ENCODE results near the gene WDR90.

Gene WDR90

DNA sequence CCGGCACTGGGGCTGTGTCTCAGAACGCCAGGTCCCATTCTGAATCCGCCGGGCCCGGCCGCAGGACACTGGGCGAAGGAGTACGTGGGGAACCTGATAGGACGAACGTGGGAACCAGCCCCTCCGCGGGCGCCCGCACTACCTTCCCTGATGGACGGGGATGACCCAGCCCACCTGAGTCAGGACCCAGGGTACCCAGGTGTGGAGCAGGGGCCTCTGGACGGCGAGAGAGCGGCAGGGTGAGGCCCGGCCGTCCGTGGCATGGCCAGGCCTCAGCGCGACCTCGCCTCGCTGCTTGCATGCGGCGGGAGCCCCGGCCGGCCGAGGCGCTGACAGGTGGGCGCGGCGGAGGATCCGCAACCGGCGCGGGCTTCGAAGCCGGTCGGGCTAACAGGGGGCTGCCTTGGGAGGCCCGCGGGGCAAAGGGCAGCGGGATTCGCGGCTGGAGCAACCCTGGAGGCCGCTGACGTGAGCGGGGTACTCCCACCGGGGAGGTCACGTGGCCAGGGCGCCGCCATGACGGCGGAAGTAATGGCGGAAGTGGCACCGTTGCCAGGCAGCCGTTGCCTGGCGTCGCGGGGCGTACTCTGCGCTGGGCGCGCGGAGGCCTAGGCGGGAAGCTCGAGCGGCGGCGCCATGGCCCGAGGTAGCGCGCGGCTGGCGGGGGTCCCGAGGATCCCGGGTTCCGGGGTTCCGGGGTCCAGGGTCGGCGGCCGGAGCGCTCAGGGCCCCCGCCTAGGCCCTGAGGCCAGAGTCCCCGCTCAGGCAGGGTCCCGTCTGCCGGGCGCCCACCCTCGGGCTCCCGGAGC, at the start of gene WDR90:
WDR90 (plus strand) TSS at position 585 of the 809 bp plus-strand sequence; CDS start at position 637, 52 bp downstream.
- DNase-seq (ENCODE audit: low read depth): peak; percentile 86

DNA sequence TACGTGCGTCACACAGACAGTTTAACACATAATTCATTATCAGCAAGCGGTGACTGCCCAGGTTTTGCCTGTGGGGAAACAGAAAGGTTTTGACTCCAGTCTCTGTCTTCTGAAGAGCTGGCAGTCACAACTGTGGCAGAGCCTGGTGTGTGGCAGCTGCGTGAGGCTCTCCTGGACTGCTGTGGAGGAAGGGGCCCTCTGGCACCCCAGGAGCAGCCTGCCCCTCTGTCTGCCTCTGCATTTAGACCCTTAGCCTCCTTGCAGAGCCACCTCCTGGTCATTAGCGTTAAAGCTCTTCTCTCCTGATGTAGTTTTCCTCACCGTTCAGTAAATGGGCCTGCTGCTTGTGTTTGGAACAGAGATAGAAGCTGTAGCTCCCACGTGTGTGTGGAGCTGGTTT, 48.4 kb upstream of the WDR90 start:
- DNase-seq (ENCODE audit: low read depth): no peak

DNA sequence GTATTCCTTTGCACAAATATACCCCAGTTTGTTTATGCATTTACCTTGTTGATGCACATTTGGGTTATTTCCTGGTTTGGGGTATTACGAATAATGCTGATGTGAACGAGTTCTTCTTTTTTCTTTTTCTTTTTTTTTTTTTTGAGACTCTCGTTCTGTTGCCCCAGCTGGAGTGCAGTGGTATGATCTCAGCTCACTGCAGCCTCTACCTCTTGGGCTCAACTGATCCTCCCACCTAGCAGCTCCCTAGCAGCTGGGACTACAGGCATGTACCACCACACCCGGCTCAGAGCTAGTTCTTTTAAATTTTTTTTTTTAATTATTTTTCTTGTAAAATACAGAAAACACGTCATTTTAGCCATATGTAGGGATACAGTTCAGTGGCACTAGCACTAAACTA, 45.2 kb upstream of the WDR90 start:
- no peak for DNase-seq (ENCODE audit: low read depth)

DNA sequence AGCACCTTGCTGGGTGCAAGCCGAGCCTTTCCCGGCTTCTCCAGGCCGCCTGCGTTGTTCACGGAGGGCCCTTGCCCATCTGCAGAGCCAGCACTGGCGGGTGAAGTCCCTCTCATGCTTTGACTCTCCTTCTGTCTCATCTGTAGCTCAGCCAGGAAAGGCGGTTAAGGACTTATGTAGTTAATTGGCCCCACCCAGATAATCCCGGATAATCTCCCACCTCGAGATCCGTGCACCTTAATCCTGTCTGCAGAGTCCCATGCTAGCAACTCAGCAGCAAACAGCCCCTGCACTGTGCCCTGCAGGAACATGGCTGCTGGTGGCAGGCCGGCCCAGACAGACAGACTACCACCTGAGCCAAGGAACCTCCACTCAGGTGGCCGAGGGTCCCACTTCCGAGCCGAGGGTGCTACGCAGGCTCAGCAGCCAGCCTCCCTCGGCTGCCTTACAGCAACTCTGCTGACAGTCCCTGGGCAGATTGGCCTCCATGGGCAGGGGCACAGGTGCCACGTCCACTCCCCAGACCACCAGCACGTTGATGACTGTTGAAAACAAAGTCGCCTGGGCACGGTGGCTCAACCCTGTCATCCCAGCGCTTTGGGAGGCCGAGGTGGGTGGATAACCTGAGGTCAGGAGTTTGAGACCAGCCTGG, 42.4 kb upstream of the WDR90 start:
- DNase-seq (ENCODE audit: low read depth): no peak

DNA sequence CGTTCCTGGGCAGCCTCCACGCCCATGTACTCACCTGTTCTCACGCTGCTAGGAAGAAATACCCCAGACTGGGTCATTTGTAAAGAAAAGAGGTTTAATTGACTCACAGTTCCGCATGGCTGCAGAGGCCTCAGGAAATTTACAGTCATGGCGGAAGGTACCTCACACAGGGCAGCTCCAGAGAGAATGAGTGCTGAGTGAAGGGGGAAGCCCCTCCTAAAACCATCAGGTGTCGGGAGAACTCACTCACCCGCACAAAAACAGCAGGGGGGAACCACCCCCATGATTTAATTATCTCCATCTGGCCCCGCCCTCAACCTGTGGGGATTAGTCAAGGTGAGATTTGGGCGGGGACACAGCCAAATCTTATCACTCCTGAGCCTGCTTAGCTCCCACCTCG, 41.1 kb upstream of the WDR90 start:
- no peak for DNase-seq (ENCODE audit: low read depth)

DNA sequence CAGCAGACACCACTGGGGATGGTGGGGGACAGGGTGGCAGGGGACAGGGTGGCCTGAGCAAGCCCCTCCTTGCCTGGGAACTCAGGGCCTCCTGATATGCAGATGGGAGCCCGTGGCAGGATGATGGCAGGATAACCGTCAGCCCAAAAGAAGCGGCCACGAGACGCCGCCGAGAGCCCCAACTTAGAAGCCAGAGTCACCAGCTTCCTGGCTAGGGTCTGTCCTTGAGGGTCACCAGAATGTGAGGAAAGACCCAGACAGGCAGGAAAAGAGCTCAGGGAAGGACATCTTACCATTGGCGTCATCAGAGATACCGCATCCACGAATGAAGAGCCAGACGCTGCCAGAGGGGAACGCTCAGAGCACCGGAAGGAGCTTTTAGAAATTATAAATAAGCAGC, 39.8 kb upstream of the WDR90 start:
- DNase-seq (ENCODE audit: low read depth): no peak

DNA sequence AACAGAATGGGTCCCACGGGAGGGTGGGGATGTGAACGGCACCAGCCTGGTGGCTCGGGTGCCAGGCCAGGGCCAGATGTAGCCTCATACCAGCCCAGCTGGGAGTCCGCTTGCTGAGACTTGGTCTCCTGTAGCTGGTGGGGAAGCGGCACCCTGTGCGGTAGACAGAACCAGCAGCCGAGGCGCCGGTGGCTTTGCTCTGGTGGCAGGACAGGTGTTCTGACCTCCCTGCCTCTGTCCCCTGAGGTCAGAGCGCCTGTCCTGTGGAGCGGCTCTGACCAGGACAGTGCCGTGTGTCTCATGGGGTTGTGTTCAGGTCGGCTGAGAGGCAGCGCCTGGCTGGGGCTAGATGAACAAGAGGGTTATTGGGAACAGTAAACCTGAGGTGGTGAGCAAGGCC, 39.2 kb upstream of the WDR90 start:
- DNase-seq (ENCODE audit: low read depth): no peak

DNA sequence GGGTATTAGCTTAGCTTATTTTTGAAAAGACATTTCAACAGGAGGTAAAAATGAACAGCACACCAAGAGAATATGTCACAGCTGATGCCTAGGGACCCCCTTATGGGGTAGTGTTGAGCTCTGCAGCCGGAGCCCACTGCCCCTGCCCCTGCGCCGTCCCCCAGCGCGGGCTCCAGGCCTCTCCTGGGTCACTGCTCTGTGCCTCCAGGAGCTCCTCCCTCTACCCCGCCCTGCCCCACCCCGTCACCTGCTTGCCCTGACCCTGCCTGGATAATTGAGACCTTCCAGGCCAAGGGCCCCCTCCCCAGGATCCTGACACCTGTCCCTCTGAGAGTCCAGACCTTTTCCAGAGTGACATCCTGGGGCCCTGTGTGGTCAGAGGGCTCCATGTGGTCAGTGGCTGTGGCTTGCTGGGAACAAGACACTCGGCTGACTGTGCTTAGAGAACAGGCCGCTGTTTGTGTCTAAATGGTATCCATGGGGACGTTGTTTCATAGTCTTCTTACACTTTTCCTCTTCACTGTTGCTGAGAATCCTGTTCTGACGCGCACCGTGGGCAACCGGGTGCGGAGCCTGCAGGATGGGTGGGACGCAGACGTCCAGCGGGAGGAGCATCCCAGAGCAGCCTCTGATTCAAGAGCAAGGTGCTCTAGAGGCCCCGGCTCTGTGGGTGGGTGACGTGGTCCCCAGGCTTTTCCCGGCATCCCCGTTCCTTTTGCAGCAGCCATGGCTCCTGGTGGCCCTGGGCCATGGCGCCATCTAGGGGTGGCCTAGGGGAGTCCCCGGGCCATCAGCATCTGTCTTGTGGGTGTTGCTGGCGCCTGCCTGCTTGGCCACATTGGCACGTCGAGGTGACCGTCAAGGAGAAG, 38.4 kb upstream of the WDR90 start:
- peak; percentile 27 for DNase-seq (ENCODE audit: low read depth)

DNA sequence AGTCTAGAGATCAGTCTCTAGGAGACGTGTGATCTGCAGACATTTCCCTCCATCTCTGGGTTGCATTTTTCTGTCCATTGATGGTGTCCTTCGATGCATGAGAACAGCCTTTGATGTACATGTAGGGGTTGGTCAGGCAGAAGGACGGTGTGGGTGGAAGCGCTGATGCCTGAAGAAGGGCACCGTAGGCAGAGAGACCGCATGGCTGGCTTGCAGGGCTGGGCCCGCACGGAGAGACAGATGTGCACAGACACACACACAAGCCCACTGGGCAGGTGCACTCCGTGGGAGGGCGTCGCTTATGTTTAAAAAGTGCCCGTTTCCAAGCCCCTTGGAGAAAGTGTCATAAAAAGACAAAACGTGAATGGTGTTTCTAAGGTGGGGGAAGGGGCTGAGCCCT, 34.0 kb upstream of the WDR90 start:
- DNase-seq (ENCODE audit: low read depth): no peak

DNA sequence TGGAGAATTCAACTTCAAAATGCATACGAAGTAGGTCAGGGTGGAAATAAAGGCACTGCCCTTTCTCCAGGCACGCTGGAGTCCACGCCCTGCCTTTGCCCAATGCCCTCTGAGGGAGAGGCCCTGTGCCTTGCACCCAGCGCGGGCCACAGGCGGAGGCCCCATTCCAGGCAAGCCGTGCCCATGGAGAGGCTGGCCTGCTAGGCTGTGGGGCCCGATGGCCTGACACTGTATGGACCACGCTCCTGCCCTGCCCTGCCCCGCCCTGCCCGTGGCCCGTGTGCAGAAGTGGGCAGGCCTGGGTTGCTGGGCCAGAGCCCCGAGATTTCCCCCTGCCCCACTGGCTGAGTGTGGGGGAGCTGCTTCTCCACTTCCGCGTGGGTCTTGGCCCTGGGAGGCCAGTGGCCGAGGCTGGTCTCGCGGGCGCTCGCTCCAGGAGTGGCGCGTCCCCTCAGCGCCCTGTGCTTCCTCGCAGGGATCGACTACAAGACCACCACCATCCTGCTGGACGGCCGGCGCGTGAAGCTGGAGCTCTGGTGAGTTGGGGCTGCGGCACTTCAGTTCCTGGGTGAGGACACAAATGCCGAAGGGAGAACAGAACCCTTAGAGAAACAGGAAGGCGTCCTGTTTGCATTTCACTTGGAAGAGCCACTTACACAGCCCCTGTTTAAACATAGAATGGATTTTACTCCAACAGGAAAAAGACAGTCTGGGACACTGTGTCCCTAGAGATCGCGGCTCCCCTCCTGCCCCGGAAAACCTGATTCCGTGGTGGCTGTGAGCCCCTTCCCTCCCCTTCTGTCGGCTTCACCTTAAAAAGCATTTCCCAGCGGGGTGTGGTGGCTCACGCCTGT, 32.2 kb upstream of the WDR90 start:
- no peak for DNase-seq (ENCODE audit: low read depth)

DNA sequence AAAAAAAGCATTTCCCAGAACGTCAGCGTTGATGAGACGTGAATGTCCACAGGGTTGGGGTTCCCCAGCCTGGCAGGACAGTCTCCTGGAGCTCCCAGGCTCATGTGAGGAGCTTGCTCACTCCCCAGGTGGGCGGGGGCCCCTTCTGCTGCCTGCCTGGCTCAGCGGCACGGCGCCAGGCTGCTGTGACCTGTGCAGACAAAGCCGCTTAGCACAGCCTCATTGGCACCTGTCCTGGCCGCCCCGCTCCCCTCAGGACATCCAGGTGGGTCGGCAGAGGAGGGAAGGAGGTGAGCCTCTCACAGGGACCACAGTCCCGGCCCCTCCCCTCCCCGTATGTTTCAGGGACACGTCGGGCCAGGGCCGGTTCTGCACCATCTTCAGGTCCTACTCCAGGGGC, 31.3 kb upstream of the WDR90 start:
- DNase-seq (ENCODE audit: low read depth): no peak

DNA sequence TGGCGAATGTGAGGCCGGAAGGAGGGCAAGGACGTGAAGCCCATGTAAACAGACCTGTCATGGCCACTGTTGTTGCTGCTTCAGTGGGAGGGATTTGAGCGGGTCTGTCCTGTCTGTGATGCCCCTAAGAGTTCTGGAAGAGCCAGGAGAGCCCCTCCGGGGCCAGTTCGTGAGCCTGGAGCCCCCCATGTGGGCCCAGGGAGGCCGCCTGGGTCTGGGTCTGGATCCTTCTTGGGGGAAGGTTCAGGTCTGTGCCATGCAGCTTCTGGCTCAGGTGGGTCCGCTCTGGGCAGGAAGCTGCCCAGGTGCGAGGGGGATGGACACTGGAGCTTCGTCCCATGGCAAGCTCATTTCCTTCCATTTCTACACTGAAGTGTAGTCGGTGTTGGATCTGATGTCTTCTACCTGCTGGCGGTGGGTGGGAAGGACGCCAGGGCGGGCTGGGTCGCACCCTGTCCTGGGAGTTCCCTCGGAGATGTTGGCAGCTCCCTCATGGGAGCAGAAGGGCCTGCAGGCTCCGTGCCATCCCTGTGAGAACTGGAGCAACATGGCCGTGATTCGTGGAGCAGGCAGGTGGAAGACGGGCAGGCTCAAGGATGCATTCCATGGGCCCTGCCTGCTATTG, 29.6 kb upstream of the WDR90 start:
- no peak for DNase-seq (ENCODE audit: low read depth)

DNA sequence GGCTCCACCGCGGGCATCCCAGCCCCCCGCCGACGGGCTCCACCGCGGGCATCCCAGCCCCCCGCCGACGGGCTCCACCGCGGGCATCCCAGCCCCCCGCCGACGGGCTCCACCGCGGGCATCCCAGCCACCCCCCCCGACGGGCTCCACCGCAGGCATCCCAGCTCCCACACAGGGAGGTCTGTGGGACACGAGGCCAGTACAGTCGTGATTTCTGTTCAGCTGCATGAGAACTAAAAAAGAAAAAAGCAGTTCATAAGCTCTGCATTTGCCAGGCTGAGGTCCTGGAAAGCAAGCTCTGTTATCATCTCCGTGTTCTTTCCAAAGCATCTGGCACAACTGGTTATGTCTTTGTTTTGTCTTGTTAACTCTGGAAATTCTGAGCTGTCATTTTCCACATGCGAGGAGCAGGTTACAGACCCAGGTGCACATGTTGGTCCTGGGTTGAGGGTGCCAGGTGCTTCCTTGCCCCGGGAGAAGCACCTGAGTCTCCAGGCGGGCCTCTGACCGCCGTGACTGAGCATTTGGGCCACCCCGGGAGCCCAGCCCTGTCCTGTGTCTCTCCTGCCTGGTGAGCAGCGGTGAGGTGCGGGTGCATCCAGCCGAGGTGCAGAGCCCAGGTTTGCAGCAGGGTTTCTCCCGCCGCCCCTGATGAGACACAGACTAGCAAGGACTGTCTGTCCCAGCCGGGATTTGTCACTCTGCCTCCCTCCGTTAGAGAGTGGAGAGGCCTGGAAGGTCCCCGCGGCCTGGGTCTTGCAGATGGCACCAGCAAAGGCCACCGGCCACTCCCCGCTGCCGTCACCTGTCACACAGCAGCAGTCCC, 28.3 kb upstream of the WDR90 start:
- no peak for DNase-seq (ENCODE audit: low read depth)

DNA sequence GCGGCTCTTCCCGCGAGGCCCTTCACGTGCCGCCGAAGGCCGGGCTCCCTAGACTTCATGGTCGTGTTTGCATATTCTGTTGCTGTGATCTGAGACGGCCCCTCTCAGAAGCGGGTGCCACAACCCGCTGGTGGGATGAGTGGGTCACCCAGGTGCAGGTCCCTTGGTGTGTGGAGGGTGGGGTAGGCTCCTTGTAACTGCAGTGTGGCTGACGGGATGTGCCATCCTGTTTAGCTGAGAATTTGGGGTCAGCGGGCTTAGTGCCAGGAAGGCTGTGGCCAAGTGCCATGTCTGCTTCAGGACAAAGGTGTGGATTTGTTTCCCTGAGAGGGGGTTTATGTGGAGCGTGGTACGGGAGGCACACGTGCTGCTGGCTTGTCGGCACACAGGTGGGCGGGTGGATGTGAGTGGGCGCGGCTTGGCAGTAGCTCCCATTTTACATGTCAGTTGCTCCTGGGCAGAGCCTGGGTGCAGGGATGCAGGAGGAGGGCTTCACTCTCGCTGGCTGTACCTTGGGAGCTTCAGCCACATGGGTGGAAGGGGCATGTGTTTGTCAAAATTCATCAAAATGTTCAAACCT, 27.5 kb upstream of the WDR90 start:
- no peak for DNase-seq (ENCODE audit: low read depth)

DNA sequence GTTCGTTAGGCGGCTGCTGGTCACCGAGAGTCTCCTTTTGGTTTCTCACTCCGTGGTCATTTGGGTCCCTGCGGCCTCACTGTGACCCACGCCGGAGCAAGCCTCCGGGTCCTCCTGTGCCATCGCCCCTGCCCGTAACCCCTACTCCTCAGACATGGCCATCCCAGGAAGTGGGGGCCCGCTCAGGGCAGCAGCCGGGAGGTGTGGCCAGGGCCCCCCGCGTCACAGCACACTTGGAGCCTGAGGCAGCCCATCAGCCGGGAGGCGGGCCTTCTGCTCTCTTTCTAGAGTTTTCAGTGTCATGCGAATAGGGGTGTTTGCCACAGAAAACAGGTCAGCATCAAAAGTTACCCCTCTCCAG, 26.3 kb upstream of the WDR90 start:
- no peak for DNase-seq (ENCODE audit: low read depth)

DNA sequence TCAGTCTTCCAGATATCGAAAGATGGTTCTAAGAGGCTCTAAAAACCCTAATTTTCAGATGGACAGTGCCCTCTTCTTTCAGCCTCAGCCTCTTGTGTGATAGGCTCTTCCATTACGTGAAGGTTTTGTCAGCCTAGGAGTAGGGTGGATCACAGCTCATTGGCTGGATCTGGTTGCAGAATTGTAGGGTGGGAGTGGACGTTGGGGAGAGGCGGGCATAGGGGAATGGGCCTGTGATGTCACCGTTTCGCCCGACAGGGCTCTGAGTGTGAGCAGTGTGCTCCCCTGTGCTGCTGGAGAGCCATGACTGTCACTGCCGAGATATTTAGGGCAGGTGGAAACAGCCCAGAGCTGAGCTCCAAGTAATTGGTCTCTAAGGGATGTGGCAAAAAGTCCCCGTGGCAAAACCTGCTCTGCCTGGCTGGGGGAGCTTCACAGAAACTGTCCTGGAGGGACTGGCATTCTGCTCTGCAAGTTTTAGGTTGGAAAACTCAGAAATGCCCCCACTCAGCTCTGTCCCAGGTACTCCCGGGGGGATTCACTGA, 24.6 kb upstream of the WDR90 start:
- no peak for DNase-seq (ENCODE audit: low read depth)

DNA sequence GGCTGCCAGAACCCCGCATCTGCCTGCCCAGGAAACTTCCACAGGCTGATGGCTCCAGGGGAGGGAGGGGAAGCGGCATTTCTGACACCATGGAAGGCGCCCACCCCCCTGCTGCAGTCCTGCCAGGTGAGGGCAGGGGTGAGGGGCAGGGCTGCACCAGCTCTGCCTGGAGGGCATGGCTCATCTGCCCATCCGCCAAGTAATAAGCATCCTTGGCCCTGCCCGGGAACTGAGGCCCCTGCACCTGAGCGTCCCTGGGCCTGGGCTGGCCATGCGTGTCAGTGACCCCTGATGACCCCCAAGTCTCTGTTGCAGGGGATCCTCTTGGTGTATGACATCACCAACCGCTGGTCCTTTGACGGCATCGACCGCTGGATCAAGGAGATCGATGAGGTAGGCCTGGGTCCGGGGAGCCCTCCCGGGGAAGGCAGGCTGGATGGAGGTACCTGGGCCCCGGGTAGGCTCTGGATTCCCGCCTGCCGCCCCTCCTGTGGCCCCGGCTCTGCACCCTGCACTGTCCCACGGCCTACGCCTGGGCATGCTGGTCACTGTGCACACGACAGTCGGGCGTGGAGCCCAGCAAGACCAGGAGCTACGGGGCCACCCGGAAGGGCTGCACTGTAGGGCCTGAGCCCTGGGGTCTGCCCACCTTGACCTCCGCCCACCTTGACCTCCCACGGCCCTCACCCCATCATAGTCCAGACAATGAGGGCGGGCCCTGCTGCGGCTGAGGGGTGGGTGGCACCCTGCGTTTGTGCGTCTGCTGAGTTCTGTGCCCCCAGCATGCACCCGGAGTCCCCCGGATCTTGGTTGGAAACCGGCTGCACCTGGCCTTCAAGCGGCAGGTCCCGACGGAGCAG, 23.8 kb upstream of the WDR90 start:
- no peak for DNase-seq (ENCODE audit: low read depth)

DNA sequence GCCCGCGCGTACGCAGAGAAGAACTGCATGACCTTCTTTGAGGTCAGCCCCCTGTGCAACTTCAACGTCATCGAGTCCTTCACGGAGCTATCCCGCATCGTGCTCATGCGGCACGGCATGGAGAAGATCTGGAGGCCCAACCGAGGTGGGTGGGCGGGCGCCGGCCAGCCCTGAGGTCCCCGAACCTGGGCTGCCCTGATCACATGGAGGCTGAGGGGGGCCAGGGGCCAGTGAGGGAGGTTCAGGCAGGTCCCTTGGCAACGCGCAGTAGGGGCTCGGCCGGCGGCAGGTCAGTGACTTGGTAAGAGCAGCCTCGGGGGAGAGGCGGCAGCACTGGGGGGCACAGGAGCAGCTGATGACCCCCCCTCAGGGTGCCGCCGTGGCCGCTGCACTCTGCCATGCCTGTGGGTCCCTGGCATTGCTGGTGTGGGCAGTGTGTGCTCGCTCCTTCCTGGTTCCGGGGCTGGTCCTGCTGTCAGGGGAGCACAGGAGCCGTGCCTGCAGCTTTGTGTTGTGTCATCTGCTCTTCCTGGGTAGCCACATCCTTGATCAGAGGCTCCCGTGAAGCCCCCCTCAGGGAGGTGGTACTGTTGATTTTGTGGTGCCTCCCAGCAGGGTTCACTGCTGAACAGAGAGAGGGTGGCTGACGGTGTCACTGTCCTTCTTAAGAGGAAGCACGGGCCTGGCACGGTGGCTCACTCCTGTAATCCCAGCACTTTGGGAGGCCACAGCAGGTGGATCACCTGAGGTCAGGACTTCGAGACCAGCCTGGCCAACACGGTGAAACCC, 23.0 kb upstream of the WDR90 start:
- DNase-seq (ENCODE audit: low read depth): no peak

All from stimulated activated CD8-positive, alpha-beta memory T cell treated with anti-CD3 and anti-CD28 coated beads, Interleukin-12 subunit alpha, Interleukin-12 subunit beta, amount 100 ng/mL, for 1 hour (primary cell).